ENCODE measurements around the gene KRTAP19-8.

The KRTAP19-8 gene

DNA sequence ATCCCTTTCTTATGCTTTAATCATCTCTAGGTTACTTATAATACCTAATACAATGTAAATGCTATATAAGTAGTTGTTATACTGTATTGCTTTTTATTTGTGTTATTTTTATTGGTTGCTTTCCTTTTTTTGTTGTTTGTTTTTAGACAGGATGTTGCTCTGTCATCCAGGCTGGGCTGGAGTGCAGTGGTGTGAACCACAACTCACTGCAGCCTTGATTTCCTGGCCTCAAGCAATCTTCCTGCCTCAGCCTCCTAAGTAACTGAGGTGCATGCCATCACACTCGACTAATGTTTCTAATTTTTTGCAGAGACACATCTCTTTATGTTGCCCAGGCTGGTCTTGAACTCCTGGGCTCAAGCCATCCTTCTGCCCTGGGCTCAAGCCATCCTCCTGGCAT lies 26.9 kb downstream of the KRTAP19-8 start:
- DNase-seq = no peak

DNA sequence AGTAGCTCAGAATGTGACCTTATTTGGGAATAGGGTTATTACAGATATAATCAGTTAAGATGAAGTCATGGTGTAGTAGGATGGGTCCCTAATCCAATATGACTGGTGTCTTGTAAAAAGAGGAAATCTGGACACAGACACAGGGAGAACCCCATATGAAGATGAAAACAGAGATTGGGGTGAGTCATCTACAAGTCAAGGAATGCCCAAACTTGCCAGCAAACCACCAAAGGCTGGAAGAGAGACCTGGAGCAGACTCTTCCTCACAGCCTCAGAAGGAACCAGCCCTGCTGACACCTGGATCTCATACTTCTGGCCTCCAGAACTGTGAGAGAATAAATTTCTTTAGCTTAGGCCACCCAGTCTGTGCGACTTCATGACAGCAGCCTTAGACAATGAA lies 29.9 kb downstream of the KRTAP19-8 start:
- DNase-seq = no peak

DNA sequence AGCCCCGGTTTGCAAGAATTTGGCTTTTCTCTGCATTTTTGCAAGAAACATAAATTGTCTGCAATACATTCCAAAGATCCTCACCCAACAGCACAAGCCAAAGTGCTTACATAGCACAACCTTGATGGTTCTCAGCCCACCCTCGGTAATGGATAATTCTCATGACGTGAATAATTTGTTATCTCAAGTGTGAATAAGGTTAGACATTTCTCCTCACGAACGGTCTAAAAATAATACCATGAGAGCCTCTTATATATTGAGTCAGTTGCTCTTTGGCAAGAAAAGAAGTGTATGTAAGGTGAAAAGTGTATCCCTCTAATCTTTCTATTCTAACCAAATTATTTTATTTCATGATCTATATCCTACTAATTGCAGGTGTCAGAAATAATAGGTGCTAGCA lies 33.3 kb downstream of the KRTAP19-8 start:
- no peak for DNase-seq

DNA sequence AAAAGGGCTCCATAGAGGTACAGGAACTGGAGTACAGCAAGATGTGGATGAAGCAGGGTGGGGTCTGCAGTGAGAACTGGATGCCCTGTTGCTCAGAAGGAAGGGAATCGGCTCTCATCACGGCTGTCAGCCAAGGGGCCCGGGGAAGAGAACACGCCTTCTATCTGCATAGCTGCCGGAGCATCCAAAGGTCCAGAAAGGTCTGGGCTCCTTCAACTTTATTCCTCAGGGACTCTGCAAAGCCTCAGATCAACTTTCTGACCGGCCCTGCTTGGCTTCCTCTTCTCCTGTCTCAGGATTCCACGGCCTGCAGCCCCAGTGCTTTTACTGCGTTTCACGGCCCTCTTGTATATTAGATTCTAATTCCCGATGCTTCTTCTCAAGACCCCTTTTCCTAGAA lies 34.8 kb downstream of the KRTAP19-8 start:
- DNase-seq = no peak

DNA sequence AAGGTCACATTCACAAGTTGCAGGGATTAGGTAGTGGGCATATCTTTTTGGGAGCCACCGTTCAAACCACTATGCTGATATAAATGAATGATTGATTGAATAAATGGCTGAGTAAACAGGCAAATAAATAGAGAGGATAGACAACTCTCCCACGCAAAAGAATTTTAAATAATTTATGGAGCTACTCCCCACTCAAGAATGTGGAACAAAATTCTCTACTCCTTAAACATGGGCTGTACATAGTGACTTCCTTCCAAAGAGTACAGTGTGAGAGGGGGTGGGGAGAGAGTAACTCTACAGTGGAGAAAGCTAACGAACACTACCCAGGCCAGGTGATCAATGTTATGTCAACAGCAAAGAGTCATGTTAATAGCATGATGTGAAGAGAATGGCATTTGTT lies 40.7 kb downstream of the KRTAP19-8 start:
- DNase-seq = no peak

DNA sequence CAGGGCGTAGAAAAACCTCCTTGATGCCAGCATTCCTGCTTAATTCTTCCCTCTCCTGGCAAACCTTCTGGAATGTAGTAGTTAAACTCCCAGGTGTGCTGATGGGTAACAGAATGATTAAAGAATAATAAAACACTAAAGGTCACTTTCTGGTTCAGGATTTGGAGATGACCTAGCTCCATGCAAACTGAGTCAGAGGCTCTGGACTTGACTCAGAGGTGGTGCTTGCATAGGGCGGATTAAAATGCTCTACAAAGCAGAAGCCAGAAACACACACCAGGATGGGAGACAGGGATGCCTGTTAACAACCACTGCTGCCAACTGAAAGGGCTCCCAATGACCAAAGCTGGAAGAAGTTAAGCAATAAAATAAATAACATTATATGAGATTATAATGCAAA lies 41.5 kb downstream of the KRTAP19-8 start:
- no peak for DNase-seq

DNA sequence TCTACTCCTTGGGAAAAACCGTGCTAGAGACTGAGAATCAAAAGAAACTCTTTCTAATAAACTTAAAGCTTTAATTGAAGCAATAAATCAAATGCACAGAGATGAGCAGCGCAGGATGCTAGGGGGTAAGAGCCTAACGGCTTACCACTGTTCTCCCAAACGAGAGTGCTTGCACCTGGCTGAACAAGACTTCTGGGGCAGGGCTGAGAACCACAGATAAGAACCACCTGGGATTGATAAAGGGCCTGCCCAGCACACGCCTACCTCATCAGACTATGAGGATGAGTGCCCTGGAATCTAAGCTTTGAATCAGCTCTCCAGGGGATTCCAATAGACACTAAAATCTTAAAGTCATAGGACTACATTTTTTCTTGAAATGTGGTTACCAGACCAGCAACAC lies 43.3 kb downstream of the KRTAP19-8 start:
- DNase-seq = no peak

DNA sequence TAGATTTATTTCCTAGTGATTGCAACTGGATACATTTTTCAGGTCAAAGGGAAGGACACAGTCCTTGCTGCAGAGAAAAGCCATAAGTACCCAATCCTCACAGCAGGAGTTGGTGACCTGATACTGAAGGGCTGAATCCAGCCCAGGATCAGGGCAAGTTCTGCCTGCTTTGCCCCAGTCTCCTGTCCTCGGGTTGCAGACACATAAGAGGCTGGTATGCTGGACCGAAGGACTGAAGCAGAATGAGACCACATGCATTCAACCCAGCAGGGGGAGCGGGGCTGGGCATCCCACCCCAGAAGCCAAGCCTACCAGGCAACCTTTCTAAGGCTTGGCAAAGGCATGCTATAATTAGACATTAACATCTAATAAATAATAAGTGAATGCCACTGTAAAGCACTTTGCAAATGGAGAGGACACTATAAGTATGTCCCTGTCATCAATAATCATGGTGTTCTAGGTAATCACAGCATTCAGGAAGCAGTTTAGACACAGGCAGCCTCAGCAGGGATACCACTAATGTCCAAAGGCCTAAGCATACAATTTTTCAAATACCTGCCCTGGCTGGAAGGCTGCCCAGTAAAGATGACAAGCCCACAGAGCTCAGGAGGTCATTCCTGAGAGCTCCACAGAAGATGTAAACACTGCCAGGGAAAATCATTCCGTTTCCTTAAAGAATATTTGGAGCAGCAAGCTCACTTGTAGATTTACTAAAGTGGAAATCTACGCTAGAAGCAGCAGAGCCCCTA lies 47.6 kb downstream of the KRTAP19-8 start:
- no peak for DNase-seq

DNA sequence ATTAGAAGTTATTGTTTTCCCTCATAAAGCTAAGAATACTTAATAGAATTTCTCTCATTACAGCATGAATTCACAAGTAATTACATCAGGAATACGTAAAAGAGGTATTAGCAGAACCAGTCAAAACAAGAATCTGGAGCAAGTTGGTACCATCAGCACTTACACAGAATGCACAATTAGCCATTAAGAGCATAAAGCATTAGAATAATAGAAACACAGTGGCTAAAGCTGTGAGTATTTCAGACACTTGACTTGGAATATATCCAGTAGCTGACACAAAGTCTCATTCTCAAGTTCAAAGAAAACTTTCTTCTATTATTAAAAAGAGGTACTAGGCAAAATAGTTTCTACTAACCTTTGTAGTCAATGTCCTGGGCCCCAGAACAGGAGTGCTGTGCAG lies 49.6 kb downstream of the KRTAP19-8 start:
- no peak for DNase-seq
